ENCODE measurements around the gene ULBP2. TPM values are rescaled to one million over a fixed set of nuclear protein-coding genes. Genes with fewer than 3 reads are reported as not detected.
"Not testable (repeated sequence)": the region's sequence is repeated elsewhere in the genome, so short reads cannot be mapped to it uniquely, and the experiment has no call there.

Gene ULBP2
- total RNA-seq, 1 donor from 2014 or later: 0.79 TPM

DNA sequence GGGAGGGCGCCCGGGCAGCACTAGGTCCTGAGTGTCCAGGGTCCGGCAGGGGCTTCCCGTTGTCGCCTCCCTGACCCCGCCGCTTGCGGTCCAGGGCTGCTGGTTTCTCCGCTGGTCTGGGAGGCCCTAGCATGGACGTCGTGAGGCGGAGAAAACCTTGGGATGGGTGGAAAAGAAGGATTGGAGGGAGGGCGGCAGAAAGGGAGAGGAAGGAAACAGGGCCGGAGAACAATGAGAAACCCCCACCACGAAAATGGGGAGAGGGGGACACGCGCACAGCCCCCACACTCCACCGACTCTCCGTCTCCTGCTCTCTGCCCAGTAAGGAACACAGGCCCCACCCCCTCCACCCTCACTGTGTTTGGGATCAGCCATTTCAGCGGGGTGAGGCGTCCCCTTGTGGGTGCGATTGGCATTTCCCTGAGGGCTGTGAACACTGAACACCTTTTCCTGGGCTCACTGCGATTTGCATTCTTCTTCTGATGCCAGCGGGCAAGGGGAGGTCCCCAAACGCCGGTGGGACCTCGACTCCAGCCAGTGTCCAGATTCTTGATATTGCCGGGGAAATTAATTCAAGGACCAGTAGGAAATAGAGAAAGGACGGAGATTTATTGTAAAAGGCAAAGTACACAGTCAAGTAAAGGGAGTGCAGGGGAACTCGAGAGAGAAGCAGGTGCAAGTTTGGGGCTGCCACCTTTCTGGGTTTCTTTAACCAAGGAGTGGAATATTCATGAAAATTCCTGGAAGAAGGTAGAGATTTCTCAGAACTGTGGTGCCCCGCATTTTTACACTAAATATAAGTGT is 15.6 kb upstream of the ULBP2 start:
- DNase-seq (ENCODE audit: low read depth in 2 of 2): peak; percentile 81

GRCh38 chr6:149927025-149927424 is 14.8 kb upstream of the ULBP2 start:
- not testable (repeated sequence) for DNase-seq (ENCODE audit: low read depth in 2 of 2)

- peak in 1 of 2 donors; percentile 18 for DNase-seq (ENCODE audit: low read depth in 2 of 2)
Measured at GRCh38 chr6:149929422-149929821, 12.4 kb upstream of the ULBP2 start.

- no peak for DNase-seq (ENCODE audit: low read depth in 2 of 2)
Measured at GRCh38 chr6:149931501-149931900, 10.3 kb upstream of the ULBP2 start.

- no peak for DNase-seq (ENCODE audit: low read depth in 2 of 2)
Measured at GRCh38 chr6:149933036-149933435, 8.8 kb upstream of the ULBP2 start.

DNA sequence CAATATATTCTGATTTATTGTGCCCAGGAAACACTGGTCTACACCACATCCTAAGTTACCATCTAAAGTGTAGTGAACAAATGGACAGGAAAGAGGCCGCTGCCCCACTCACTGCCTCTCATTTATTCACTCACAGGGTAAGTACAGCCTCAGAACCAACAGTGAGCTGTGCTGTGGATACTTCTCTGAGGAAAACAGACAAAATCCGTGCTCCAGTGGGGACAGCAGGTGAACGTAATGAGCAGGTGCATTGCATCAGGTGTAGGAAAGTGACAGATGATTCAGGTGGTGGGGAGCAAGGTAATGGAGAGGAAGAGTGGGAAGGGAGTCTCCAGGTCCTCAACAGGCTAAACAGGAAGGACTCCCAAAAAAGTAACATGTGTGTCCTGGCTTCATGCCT is 8.4 kb upstream of the ULBP2 start:
- DNase-seq (ENCODE audit: low read depth in 2 of 2): no peak

- peak; percentile 74 to 84 for DNase-seq (ENCODE audit: low read depth in 2 of 2)
Measured at GRCh38 chr6:149934249-149935156, 7.3 kb upstream of the ULBP2 start.

DNA sequence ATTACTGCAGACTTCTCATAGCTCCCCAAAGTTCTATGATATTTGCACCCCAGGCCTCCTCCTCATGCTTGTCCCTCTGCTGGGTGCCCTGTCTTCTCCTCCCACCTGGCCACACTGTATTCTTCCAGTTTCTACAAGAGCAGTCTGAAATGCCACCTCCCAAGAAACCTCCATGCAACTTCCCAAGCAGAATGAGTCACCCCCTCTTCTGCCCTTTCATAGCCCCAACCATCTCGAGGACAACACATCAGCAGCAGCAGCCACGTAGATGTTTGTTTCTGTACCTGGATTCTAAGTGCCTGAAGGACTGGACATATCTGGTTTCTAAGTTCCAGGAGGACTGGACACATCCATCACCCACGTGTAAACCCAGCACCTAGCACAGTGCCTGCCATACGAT is 6.6 kb upstream of the ULBP2 start:
- DNase-seq (ENCODE audit: low read depth in 2 of 2): no peak

DNA sequence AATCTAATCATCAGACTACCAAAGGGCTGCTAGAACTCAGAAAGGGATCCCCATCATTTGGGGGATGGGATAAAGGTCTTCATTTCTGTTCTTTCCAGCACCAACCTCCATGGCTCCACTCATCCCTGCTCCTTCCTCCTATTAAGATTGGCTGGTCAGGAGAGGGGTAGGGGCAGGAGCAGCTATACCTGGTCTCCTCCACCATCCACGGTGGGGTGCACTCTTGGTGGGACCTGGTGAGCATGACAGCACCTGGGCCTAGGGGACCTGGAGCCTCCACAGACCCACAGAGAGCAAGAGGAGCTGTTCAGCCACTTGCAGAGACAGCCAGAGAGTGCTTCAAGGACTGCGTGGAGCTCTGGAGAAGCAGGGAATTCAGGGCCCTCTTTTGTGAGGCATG is 6.1 kb upstream of the ULBP2 start:
- DNase-seq (ENCODE audit: low read depth in 2 of 2): no peak

GRCh38 chr6:149936743-149937142 is 5.1 kb upstream of the ULBP2 start:
- no peak for DNase-seq (ENCODE audit: low read depth in 2 of 2)

DNA sequence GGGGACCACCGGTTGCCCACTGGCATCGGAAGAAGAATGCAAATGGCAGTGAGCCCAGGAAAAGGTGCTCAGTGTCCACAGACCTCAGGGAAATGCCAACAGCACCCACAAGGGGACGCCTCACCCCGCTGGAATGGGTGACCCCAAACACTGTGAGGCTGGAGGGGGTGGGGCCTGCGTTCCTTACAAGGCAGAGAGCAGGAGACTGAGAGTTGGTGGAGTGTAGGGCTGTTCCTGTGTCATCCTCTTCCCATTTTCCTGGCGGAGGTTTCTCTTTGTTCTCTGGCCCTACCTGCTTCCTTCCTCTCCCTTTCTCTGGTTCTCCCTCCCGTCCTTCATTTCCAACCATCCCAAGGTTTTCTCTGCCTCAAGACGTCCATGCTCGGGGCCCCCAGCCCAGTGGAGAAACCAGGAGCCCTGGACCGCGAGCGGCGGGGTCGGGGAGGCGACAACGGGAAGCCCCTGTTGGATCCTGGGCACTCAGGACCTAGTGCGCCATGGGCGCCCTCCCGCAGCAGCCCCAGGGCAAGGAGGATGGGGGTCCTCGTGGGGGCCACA is 3.7 kb upstream of the ULBP2 start:
- not testable (repeated sequence) for DNase-seq (ENCODE audit: low read depth in 2 of 2)

DNA sequence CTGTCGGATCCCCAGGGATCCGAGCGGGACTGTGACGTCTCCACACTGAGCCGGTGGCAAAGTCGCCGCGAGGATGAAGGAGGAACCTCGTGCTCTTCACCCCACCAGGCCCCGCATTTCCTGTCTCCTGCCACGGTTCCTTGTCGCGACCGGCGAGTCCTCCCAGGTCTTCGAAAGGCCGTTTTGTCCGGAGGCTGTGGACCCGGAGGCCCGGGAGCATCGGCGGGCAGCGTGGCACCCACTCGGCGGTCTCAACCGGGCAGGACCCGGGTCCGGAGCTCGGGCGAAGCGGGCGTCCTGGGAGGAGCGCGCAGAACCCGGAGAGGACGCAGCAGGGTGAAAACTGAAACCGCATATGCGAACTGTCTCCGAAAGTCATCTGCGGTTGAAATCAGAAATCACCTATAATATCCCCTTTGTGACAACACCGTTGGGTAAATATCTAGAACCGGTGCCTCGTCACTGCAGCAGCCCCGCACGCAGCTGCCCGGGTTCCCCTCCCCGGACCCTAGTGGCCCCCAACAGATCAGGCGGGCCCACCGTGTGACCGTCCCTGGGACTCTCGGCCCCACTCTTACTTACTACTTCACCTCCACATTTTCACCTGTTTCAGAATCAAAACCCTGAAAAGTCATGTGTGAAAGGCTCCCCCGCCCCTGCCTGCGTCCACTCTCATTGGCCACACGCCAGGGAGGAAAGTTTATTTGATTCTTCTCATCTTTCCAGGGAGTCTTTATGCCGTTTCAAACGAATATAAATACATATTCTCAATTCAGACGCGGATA is 3.1 kb upstream of the ULBP2 start:
- DNase-seq (ENCODE audit: low read depth in 2 of 2): no peak

GRCh38 chr6:149939356-149939648 is 2.5 kb upstream of the ULBP2 start:
- DNase-seq (ENCODE audit: low read depth in 2 of 2): no peak

- DNase-seq (ENCODE audit: low read depth in 2 of 2): no peak
Measured at GRCh38 chr6:149939909-149940671, 1.7 kb upstream of the ULBP2 start.

DNA sequence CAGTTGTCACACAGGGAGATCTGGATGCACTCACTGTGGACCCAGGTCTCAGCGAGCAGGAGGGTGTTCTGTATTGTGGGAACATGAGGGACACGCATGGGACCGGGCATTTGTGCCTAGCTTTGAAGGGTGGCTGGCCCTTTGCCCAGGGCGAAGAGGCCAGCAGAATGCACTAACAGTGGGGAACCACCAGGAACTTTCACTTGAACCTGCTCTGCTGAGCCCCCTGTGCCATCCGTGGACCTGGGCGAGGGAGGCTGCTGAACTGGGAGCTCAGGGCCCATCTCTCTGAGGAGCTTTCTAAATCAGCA is 1.2 kb upstream of the ULBP2 start:
- no peak for DNase-seq (ENCODE audit: low read depth in 2 of 2)

- no peak for DNase-seq (ENCODE audit: low read depth in 2 of 2)
Measured at GRCh38 chr6:149942461-149942829, 631 bp downstream of the ULBP2 start.

- DNase-seq (ENCODE audit: low read depth in 2 of 2): not testable (repeated sequence)
Measured at GRCh38 chr6:149943321-149943720, 1.5 kb downstream of the ULBP2 start.

GRCh38 chr6:149945276-149945675 is 3.5 kb downstream of the ULBP2 start:
- not testable (repeated sequence) for DNase-seq (ENCODE audit: low read depth in 2 of 2)

DNA sequence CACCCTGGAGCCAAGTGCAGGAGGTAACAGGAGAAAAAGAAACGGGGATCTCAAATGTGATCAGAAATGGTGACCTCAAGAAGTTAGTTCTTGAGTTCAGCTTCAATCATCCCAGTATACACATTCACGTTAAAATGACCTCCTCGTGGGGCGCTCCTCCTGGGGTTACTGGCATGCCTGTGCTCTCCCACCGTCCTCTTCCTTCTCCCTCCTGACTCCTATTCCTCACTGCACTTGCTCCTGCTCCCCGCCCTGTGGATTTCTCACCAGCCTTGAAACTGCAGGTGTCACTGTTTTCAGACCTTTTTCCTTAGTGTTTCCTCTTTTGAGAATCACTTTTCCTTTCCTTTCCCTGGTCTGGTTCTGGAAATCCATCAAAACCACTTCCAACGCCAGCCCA is 4.8 kb downstream of the ULBP2 start:
- DNase-seq (ENCODE audit: low read depth in 2 of 2): not testable (repeated sequence)

- DNase-seq (ENCODE audit: low read depth in 2 of 2): not testable (repeated sequence)
Measured at GRCh38 chr6:149947533-149947932, 5.7 kb downstream of the ULBP2 start.

DNA sequence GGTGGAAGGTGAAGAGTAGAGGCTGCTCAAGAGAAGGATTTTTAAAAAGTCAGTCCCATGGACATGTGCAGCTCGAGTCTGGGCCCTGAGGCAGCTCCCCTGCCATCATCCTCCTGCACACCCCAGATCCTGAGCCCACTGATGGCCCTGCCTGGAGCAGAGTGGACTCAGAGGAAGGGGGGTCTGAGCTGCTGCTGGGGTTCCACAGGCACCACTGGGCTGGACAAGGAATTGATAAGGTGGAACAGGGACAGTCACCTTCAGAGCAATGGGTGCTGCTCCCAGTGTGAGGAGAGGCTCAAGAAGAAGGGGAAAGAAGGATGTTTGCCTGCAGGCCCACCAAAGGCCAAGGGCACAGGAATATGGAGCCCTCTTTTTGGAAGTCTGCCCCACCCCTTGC is 6.2 kb downstream of the ULBP2 start:
- DNase-seq (ENCODE audit: low read depth in 2 of 2): no peak
